Measurements from ENCODE around the gene TNPO1. TPM values are rescaled to one million over a fixed set of nuclear protein-coding genes. Genes with fewer than 3 reads are reported as not detected.
A peak's percentile ranks its signal among the peaks of the same experiment; 100 is the strongest.

TNPO1 gene
- total and polyA plus RNA-seq, 8 donors, result 7.5 to 531 (median 94.8) TPM

GRCh38 chr5:72818866-72819534, 2.5 kb downstream of the TNPO1 start:
- WGBS, 5 donors, result 35 to 43% (median 37%) methylated on average over 5 of the region's 5 CpGs

DNA sequence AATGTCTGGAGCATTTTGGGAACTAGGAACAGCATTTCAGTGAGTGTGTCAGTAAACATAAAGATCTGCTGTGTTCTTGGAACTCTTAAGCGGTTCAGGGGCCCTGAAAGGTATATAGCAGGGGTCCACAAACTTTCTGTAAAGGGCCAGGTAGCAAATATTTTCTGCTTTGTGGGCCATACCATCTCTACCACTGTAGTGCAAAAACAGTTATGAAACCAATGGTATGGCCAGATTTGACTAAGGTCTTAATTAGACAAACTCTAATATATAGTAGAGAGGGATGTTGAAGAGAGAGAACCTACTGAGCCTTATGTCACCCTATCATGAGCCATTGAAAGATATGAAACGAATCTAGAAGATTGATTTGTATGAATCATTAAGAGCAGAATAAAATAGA, 5.3 kb downstream of the TNPO1 start:
- H3K9me3 ChIP-seq, result no peaks in the 10 kb centered on the region
- H3K4me1 ChIP-seq, result peaks cover 0 to 66% (median 39%) of the 10 kb centered on the region in 4 donors
- H3K4me3 ChIP-seq, result no peak overlapping the region
- 79 to 86% (median 81%) methylated on average over 2 of the region's 2 CpGs for WGBS, 5 donors
- DNase-seq, result no peak
- no peak for TF ChIP-seq POLR2AphosphoS5 (IDR thresholded peaks at IDR 0.05)
- TF ChIP-seq POLR2A (IDR thresholded peaks at IDR 0.05), result no peak
- no peak for TF ChIP-seq EP300 (IDR thresholded peaks at IDR 0.05)
- no peak for TF ChIP-seq CTCF (IDR thresholded peaks at IDR 0.05)
- intact Hi-C loops (cut with DNase I; ENCODE audit: low total_unique reads), result no loop called here
- no peaks in the 10 kb centered on the region for H3K27me3 ChIP-seq
- H3K27ac ChIP-seq, result no peak overlapping the region
- peaks cover 0 to 5% (median 0%) of the 10 kb centered on the region in 4 donors for H3K36me3 ChIP-seq

More at GRCh38 chr5:72818866-72819534, 2.5 kb downstream of the TNPO1 start:
- intact Hi-C loops (cut with DNase I; ENCODE audit: low total_unique reads), result no loop called here
- Histone ChIP-seq H3K9me3 (no peaks in the 10 kb centered on the region), H3K4me1 (peaks cover 0 to 63% (median 39%) of the 10 kb centered on the region in 4 donors), H3K27ac (peak overlapping the region in 2 of 5 donors; percentile 7 to 98), H3K4me3 (peak overlapping the region in 1 of 4 donors; percentile 16), H3K27me3 (no peaks in the 10 kb centered on the region), H3K36me3 (no peaks in the 10 kb centered on the region)
- DNase-seq, result peak; percentile 69 to 88
- TF ChIP-seq CTCF (IDR thresholded peaks at IDR 0.05) (peak in 5 of 7 experiments; percentile 10 to 61 (median 42)), POLR2AphosphoS5 (IDR thresholded peaks at IDR 0.05) (no peak)

DNA sequence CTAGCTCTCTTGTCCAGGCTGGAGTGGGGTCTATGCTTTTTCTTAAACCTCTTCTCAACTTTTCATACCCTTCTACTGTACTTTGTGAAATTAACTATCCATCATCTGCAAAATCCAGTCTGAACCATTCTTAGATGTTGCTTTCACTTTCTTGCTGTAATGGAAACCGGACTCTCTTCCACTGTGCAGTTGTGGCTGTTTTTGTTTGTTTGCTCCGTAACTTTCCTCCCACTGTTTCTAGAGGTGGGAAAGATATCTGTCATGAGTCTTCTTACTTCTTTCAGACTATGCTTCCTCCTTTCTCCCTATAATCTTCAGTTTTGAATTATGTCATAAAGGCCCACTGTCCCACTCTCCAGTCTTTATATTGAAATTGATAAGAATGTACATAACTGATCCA, 6.5 kb downstream of the TNPO1 start:
- intact Hi-C loops (cut with DNase I; ENCODE audit: low total_unique reads), result no loop called here
- 66 to 95% (median 82%) methylated on average over 2 of the region's 2 CpGs for WGBS, 5 donors

DNA sequence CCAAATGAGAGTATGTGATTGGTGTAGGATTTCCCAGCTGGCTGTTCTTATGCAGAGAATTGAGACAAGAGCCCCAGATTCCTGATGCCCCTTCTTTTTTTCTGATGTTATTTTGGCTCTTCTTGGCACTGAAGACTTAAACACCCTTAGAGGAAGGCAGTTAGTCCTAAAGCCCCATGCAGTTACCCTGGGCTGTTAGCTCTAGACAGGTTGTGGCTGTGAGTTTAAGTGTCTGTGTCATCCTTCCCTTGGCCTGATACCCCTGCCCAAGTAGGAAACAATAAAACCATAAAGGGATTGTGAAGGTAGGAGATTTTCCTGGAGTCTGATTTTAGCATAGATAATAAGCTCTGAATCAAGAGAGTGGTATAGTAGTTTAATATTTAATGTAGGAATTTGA, 13.2 kb downstream of the TNPO1 start:
- H3K27ac ChIP-seq, result no peak overlapping the region
- peaks cover 0 to 40% (median 0%) of the 10 kb centered on the region in 4 donors for H3K4me1 ChIP-seq
- TF ChIP-seq POLR2A (IDR thresholded peaks at IDR 0.05) (no peak), POLR2AphosphoS5 (IDR thresholded peaks at IDR 0.05) (no peak), EP300 (IDR thresholded peaks at IDR 0.05) (no peak), CTCF (IDR thresholded peaks at IDR 0.05) (no peak)
- no peak overlapping the region for H3K4me3 ChIP-seq
- H3K36me3 ChIP-seq, result peaks cover 0 to 5% (median 0%) of the 10 kb centered on the region in 4 donors
- no peak for DNase-seq
- intact Hi-C loops (cut with DNase I; ENCODE audit: low total_unique reads), result no loop called here
- no peaks in the 10 kb centered on the region for H3K9me3 ChIP-seq
- no peaks in the 10 kb centered on the region for H3K27me3 ChIP-seq

More for the DNA sequence above, 6.5 kb downstream of the TNPO1 start:
- TF ChIP-seq CTCF (IDR thresholded peaks at IDR 0.05) (no peak), POLR2AphosphoS5 (IDR thresholded peaks at IDR 0.05) (no peak)
- Histone ChIP-seq H3K9me3 (no peaks in the 10 kb centered on the region), H3K4me3 (no peak overlapping the region), H3K27me3 (no peaks in the 10 kb centered on the region), H3K27ac (no peak overlapping the region), H3K36me3 (peaks cover 0 to 5% (median 0%) of the 10 kb centered on the region in 4 donors), H3K4me1 (peaks cover 0 to 60% (median 35%) of the 10 kb centered on the region in 4 donors)
- no peak for DNase-seq
